IMR-90 (cell line): Measurements from ENCODE around the gene PLD1. TPM values are rescaled to one million over a fixed set of nuclear protein-coding genes. Genes with fewer than 3 reads are reported as not detected.

Experiments used
- ATAC-seq: fragments of 200-7000 bp; cut with Tn5 transposase; 2 replicates; pipeline ENCODE4 v1.9.1; 2020; ENCODE audit warnings: low read depth, mild to moderate bottlenecking, moderate library complexity
- BruUV-seq: library from RNA; stranded (reverse); fragments of 400-500 nt; replicated peaks from 2 replicates; lab custom pipeline; 2021; lab: Mats Ljungman, UMichigan
- CTCF ChIA-PET: fragments of 300-600 bp; formaldehyde crosslinking; extraction: SDS; loops from one replicate; lab custom pipeline; 2021; ENCODE audit warnings: antibody characterized with exemption; lab: Yijun Ruan, JAX
- POLR2A ChIA-PET: fragments of 300-600 bp; sonication (Branson Sonifier 250); formaldehyde crosslinking; loops from one replicate; lab custom pipeline; 2022; ENCODE audit warnings: antibody characterized with exemption; ENCODE audit not compliant: unreplicated experiment; lab: Charles Lee
- DNase-seq: peaks from one replicate; pipeline ENCODE4 v3.0.0; 2013
- H2AFZ ChIP-seq: replicated peaks from 2 replicates; pipeline ENCODE3; 2013; ENCODE audit warnings: low read length, mild to moderate bottlenecking; ENCODE audit not compliant: poor library complexity
- H2AK5ac ChIP-seq: 2 replicates; pipeline ENCODE4 v1.6.1; 2013; ENCODE audit warnings: low read depth, low read length, inconsistent platforms
- H2AK9ac ChIP-seq: replicated peaks from 2 replicates; pipeline ENCODE3; 2013; ENCODE audit warnings: mild to moderate bottlenecking, low read depth, low read length, moderate library complexity; ENCODE audit not compliant: poor library complexity
- H2BK120ac ChIP-seq: 2 replicates; pipeline ENCODE4 v1.6.1; 2013; ENCODE audit warnings: low read depth, low read length, inconsistent platforms
- H2BK15ac ChIP-seq: 3 replicates; pipeline ENCODE4 v1.6.1; 2013; ENCODE audit warnings: low read depth, low read length, inconsistent platforms
- H2BK20ac ChIP-seq: 2 replicates; pipeline ENCODE4 v1.6.1; 2013; ENCODE audit warnings: low read depth, mild to moderate bottlenecking, inconsistent platforms, low read length, moderate library complexity
- H2BK5ac ChIP-seq: 2 replicates; pipeline ENCODE4 v1.6.1; 2013; ENCODE audit warnings: mild to moderate bottlenecking, low read depth, low read length, inconsistent platforms; ENCODE audit not compliant: poor library complexity, severe bottlenecking
- H3K14ac ChIP-seq: replicated peaks from 2 replicates; pipeline ENCODE4 v1.6.1; 2013; ENCODE audit warnings: low read depth, low read length, inconsistent platforms
- H3K18ac ChIP-seq: 2 replicates; pipeline ENCODE4 v1.6.1; 2013; ENCODE audit warnings: low read depth, low read length, control low read depth
- H3K23ac ChIP-seq: 2 replicates; pipeline ENCODE4 v1.6.1; 2013; ENCODE audit warnings: low read depth, low read length, inconsistent platforms
- H3K27ac ChIP-seq: 2 replicates; pipeline ENCODE4 v1.5.1; 2013; ENCODE audit warnings: mild to moderate bottlenecking, control low read depth, low read length; ENCODE audit not compliant: insufficient read depth
- H3K27me3 ChIP-seq: 2 replicates; pipeline ENCODE4 v1.6.1; 2013; ENCODE audit warnings: low read length; ENCODE audit not compliant: control insufficient read depth, insufficient read depth
- H3K36me3 ChIP-seq: 2 replicates; pipeline ENCODE4 v1.6.1; 2013; ENCODE audit warnings: low read length, mixed read lengths; ENCODE audit not compliant: control insufficient read depth, insufficient read depth
- H3K4ac ChIP-seq: 2 replicates; pipeline ENCODE4 v1.6.1; 2013; ENCODE audit warnings: low read depth, low read length, inconsistent platforms
- H3K4me1 ChIP-seq: 2 replicates; pipeline ENCODE4 v1.6.1; 2013; ENCODE audit warnings: low read length, mixed read lengths; ENCODE audit not compliant: control insufficient read depth, insufficient read depth
- H3K4me2 ChIP-seq: 2 replicates; pipeline ENCODE4 v1.6.1; 2013; ENCODE audit warnings: low read depth, mild to moderate bottlenecking, control low read depth, low read length, moderate library complexity
- H3K4me3 ChIP-seq: 2 replicates; pipeline ENCODE4 v1.5.1; 2013; ENCODE audit warnings: low read depth, mild to moderate bottlenecking, control low read depth, low read length, moderate library complexity; ENCODE audit not compliant: insufficient read depth
- H3K56ac ChIP-seq: 2 replicates; pipeline ENCODE4 v1.6.1; 2013; ENCODE audit warnings: low read length, inconsistent platforms; ENCODE audit not compliant: insufficient read depth; ENCODE audit errors: extremely low read depth
- H3K79me1 ChIP-seq, 2 experiments: 2 replicates each; pipeline ENCODE4 v1.6.1; 2013; ENCODE audit warnings: low read length in 2 of 2, inconsistent platforms in 1 of 2, low read depth in 1 of 2
- H3K9ac ChIP-seq: 2 replicates; pipeline ENCODE4 v1.6.1; 2013; ENCODE audit warnings: low read depth, low read length, control low read depth
- H3K9me1 ChIP-seq: 2 replicates; pipeline ENCODE4 v1.6.1; 2013; ENCODE audit warnings: low read length, inconsistent platforms; ENCODE audit not compliant: insufficient read depth
- H3K9me3 ChIP-seq: 2 replicates; pipeline ENCODE4 v1.6.1; 2013; ENCODE audit warnings: low read length; ENCODE audit not compliant: control insufficient read depth, insufficient read depth
- H4K20me1 ChIP-seq: 2 replicates; pipeline ENCODE4 v1.6.1; 2013; ENCODE audit warnings: low read length, inconsistent platforms; ENCODE audit not compliant: insufficient read depth
- H4K5ac ChIP-seq: 2 replicates; pipeline ENCODE4 v1.6.1; 2013; ENCODE audit warnings: mild to moderate bottlenecking, low read depth, low read length, control low read depth
- H4K8ac ChIP-seq, 2 experiments: 2 replicates each; pipeline ENCODE4 v1.6.1; 2013; ENCODE audit warnings: low read depth in 2 of 2, low read length in 2 of 2, control low read depth in 1 of 2, inconsistent platforms in 1 of 2
- H4K91ac ChIP-seq: 2 replicates; pipeline ENCODE4 v1.6.1; 2013; ENCODE audit warnings: low read depth, low read length, inconsistent platforms; ENCODE audit not compliant: insufficient read depth
- BHLHE40 ChIP-seq: fragments of 150-350 bp; IDR thresholded peaks from 2 replicates; pipeline ENCODE4 v1.6.1; 2016; ENCODE audit warnings: mild to moderate bottlenecking, low read depth, low read length
- CEBPB ChIP-seq: IDR thresholded peaks from 2 replicates; pipeline ENCODE4 v1.6.1; 2012; ENCODE audit warnings: low read depth, low read length, improper control_type of control experiment
- CHD1 ChIP-seq: IDR thresholded peaks from 2 replicates; pipeline ENCODE4 v1.6.1; 2012; ENCODE audit warnings: low read depth, low read length, improper control_type of control experiment
- CTCF ChIP-seq: conservative IDR thresholded peaks from 2 replicates; pipeline ENCODE4 v1.5.1; 2012; ENCODE audit warnings: mild to moderate bottlenecking, low read depth, low read length, improper control_type of control experiment
- ELK1 ChIP-seq: fragments of 150-350 bp; IDR thresholded peaks from 2 replicates; pipeline ENCODE4 v1.6.1; 2016; ENCODE audit warnings: low read depth, mild to moderate bottlenecking, low read length, moderate library complexity, borderline replicate concordance
- FOS ChIP-seq: fragments of 150-350 bp; IDR thresholded peaks from 2 replicates; pipeline ENCODE4 v1.6.1; 2016; ENCODE audit warnings: low read depth, low read length
- MAFK ChIP-seq: IDR thresholded peaks from 2 replicates; pipeline ENCODE4 v1.6.1; 2012; ENCODE audit warnings: low read depth, low read length, improper control_type of control experiment
- MAZ ChIP-seq: IDR thresholded peaks from 2 replicates; pipeline ENCODE4 v1.6.1; 2012; ENCODE audit warnings: low read depth, mild to moderate bottlenecking, low read length, improper control_type of control experiment, moderate library complexity, borderline replicate concordance
- MXI1 ChIP-seq: IDR thresholded peaks from 2 replicates; pipeline ENCODE4 v1.6.1; 2012; ENCODE audit warnings: low read depth, mild to moderate bottlenecking, low read length, moderate library complexity, borderline replicate concordance
- NFE2L2 ChIP-seq: fragments of 150-350 bp; IDR thresholded peaks from 2 replicates; pipeline ENCODE4 v1.6.1; 2016; ENCODE audit warnings: low read depth, mild to moderate bottlenecking, low read length
- POLR2A ChIP-seq: IDR thresholded peaks from 2 replicates; pipeline ENCODE4 v1.6.1; 2012; ENCODE audit warnings: mild to moderate bottlenecking, low read depth, low read length
- RAD21 ChIP-seq: IDR thresholded peaks from 2 replicates; pipeline ENCODE4 v1.6.1; 2012; ENCODE audit warnings: low read length, improper control_type of control experiment
- RCOR1 ChIP-seq: IDR thresholded peaks from 2 replicates; pipeline ENCODE4 v1.6.1; 2012; ENCODE audit warnings: mild to moderate bottlenecking, low read length, improper control_type of control experiment; ENCODE audit not compliant: insufficient replicate concordance
- RFX5 ChIP-seq: IDR thresholded peaks from 2 replicates; pipeline ENCODE4 v1.8.0; 2012; ENCODE audit warnings: low read depth, mild to moderate bottlenecking, low read length, moderate library complexity
- SMC3 ChIP-seq: fragments of 150-350 bp; IDR thresholded peaks from 2 replicates; pipeline ENCODE4 v1.6.1; 2016; ENCODE audit warnings: low read depth, mild to moderate bottlenecking, antibody characterized with exemption, low read length, moderate library complexity
- USF2 ChIP-seq: fragments of 150-350 bp; IDR thresholded peaks from 2 replicates; pipeline ENCODE4 v1.6.1; 2017; ENCODE audit warnings: mild to moderate bottlenecking, antibody characterized with exemption, low read length, low read depth
- WGBS, 2 experiments: methylation state at CpG; one replicate each; pipeline versions ENCODE4 v1.1.5 to v1.1.7; 2013; ENCODE audit warnings: missing lambda C conversion rate in 2 of 2; ENCODE audit not compliant: insufficient read length in 1 of 2; ENCODE audit errors: extremely low coverage in 2 of 2; 5-methylcytosine and 5-hydroxymethylcytosine counted together
- dilution Hi-C: fragments of 300-500 bp; cut with HindIII; formaldehyde crosslinking; loops from one replicate; pipeline ENCODE4 v1.14.3; 2018; ENCODE audit warnings: low sequenced_read_pairs; ENCODE audit not compliant: unreplicated experiment
- in situ Hi-C: fragments of 300-500 bp; cut with MboI; formaldehyde crosslinking; loops from 3 replicates; pipeline ENCODE4 v1.14.3; 2019; ENCODE audit warnings: low sequenced_read_pairs, inconsistent platforms, mixed read lengths
- intact Hi-C: fragments of 100-400 bp; cut with micrococcal nuclease; formaldehyde crosslinking; loops from 2 replicates; pipeline ENCODE4 v1.10.0; 2022
- polyA plus RNA-seq, 3 experiments: library from polyadenylated mRNA; depleted of rRNA; stranded (reverse); fragments of >200 nt; gene quantifications; 2 replicates each; pipeline ENCODE4 v1.2.3, GENCODE V29; 2012; ENCODE audit warnings: low replicate concordance in 1 of 3
- total RNA-seq: library from RNA; depleted of rRNA; stranded (reverse); fragments of >200 nt; gene quantifications from 2 replicates; pipeline ENCODE4 v1.2.3, GENCODE V29; 2012

PLD1 gene
- total and polyA plus RNA-seq, 2 of the 4 experiments (the other 2 are of a cell fraction), result 3.3 to 9.7 TPM

- no peak overlapping the region for H3K27ac ChIP-seq
- no peak overlapping the region for H3K23ac ChIP-seq
- H3K14ac ChIP-seq, result no peak overlapping the region
- H3K9ac ChIP-seq, result no peak overlapping the region
- BruUV-seq, result no TSS peak
- no peak overlapping the region for H3K4me3 ChIP-seq
- no peak for ATAC-seq
- H4K5ac ChIP-seq, result no peak overlapping the region
- H3K4me1 ChIP-seq, result no peaks in the 10 kb centered on the region
- in situ Hi-C loops, result no loop called here
- H4K8ac ChIP-seq, result no peak overlapping the region
- no peak overlapping the region for H2AK5ac ChIP-seq
- no peak overlapping the region for H2BK120ac ChIP-seq
- intact Hi-C loops, result no loop called here
- H4K20me1 ChIP-seq, result no peaks in the 10 kb centered on the region
- no peak overlapping the region for H3K18ac ChIP-seq
- ChIA-PET POLR2A (no interaction called here), CTCF (interaction anchor here (0.5 to 0.7 kb wide), 2 partner anchors 386 to 619 kb away, joined by 4 read pairs; no protein-coding TSS in a partner anchor)
- no peak for DNase-seq
- no peak overlapping the region for H2AK9ac ChIP-seq
- H3K56ac ChIP-seq, result no peak overlapping the region
- no peaks in the 10 kb centered on the region for H3K27me3 ChIP-seq
- H3K9me3 ChIP-seq, result no peaks in the 10 kb centered on the region
- no CpG with 5 or more reads among the region's 3 CpGs for WGBS, 2 experiments
- peaks cover 12% of the 10 kb centered on the region for H3K36me3 ChIP-seq
- no peak overlapping the region for H4K91ac ChIP-seq
- TF ChIP-seq USF2, result no peak
- TF ChIP-seq BHLHE40, result no peak
- TF ChIP-seq POLR2A, result no peak
- TF ChIP-seq MXI1, result no peak
- TF ChIP-seq RCOR1, result no peak
- no peak for TF ChIP-seq MAFK
- no peak for TF ChIP-seq CHD1
- TF ChIP-seq MAZ, result no peak
- TF ChIP-seq FOS, result no peak
- no peak for TF ChIP-seq NFE2L2
- TF ChIP-seq CTCF, result no peak
- TF ChIP-seq CEBPB, result no peak
- TF ChIP-seq RFX5, result no peak
- no peak for TF ChIP-seq SMC3
- TF ChIP-seq RAD21, result no peak
- TF ChIP-seq ELK1, result no peak
- no peaks in the 10 kb centered on the region for H3K9me1 ChIP-seq
- dilution Hi-C loops, result no loop called here
- H3K79me1 ChIP-seq, result no peaks in the 10 kb centered on the region
- no peak overlapping the region for H2BK15ac ChIP-seq
- no peak overlapping the region for H3K4ac ChIP-seq
- no peak overlapping the region for H2BK20ac ChIP-seq
- no peak overlapping the region for H2BK5ac ChIP-seq
- no peak overlapping the region for H2AFZ ChIP-seq
- no peak overlapping the region for H3K4me2 ChIP-seq
These were observed 150.1 kb downstream of the PLD1 start for GRCh38 chr3:171660188-171660587.
